ENCODE measurements around the gene MLST8. TPM values are rescaled to one million over a fixed set of nuclear protein-coding genes. Genes with fewer than 3 reads are reported as not detected.

Gene MLST8
- total RNA-seq, 4 donors from 2014 or later: 9.3 to 32.8 (median 21.5) TPM

- no peak for DNase-seq
- TF ChIP-seq POLR2A (IDR thresholded peaks at IDR 0.05) (no peak), CTCF (IDR thresholded peaks at IDR 0.05) (no peak)
- no peak overlapping the region for H3K4me3 ChIP-seq
- H3K27ac ChIP-seq: no peak overlapping the region
- H3K36me3 ChIP-seq: no peaks in the 10 kb centered on the region
- peaks cover 5 to 7% of the 10 kb centered on the region in 2 donors for H3K27me3 ChIP-seq
- intact Hi-C loops (cut with DNase I; ENCODE audit: low total_unique reads): no loop called here
- H3K4me1 ChIP-seq: peaks cover 0 to 12% of the 10 kb centered on the region in 2 donors
- H3K9me3 ChIP-seq: no peaks in the 10 kb centered on the region
Measured at GRCh38 chr16:2234813-2235170, 29.5 kb downstream of the MLST8 start.

- no peaks in the 10 kb centered on the region for H3K36me3 ChIP-seq
- H3K27me3 ChIP-seq: peaks cover 5 to 7% of the 10 kb centered on the region in 2 donors
- H3K9me3 ChIP-seq: no peaks in the 10 kb centered on the region
- H3K4me1 ChIP-seq: peaks cover 0 to 12% of the 10 kb centered on the region in 2 donors
- intact Hi-C loops (cut with DNase I; ENCODE audit: low total_unique reads): no loop called here
- DNase-seq: no peak
- H3K4me3 ChIP-seq: no peak overlapping the region
- no peak for TF ChIP-seq CTCF (IDR thresholded peaks at IDR 0.05)
- H3K27ac ChIP-seq: no peak overlapping the region
Measured at GRCh38 chr16:2235234-2235651, 30.0 kb downstream of the MLST8 start.

GRCh38 chr16:2235695-2236336 lies 30.6 kb downstream of the MLST8 start:
- H3K9me3 ChIP-seq: no peaks in the 10 kb centered on the region
- H3K4me3 ChIP-seq: no peak overlapping the region
- intact Hi-C loops (cut with DNase I; ENCODE audit: low total_unique reads): no loop called here

GRCh38 chr16:2236337-2237101 lies 31.3 kb downstream of the MLST8 start, which contains the start of gene DNASE1L2:
Gene DNASE1L2 (plus strand): TSS chr16:2236444. CDS start chr16:2236817, 373 bp downstream.
- Histone ChIP-seq H3K36me3 (no peaks in the 10 kb centered on the region), H3K27ac (no peak within 1 kb of the TSS), H3K27me3 (peaks cover 5 to 7% of the 10 kb centered on the region in 2 donors), H3K4me1 (peaks cover 0 to 12% of the 10 kb centered on the region in 2 donors), H3K9me3 (no peaks in the 10 kb centered on the region), H3K4me3 (no peak within 1 kb of the TSS)
- TF ChIP-seq POLR2A (IDR thresholded peaks at IDR 0.05): no peak
- no peak for TF ChIP-seq CTCF (IDR thresholded peaks at IDR 0.05)
- DNase-seq: no peak
- intact Hi-C loops (cut with DNase I; ENCODE audit: low total_unique reads): no loop called here

More at GRCh38 chr16:2235695-2236336, 30.6 kb downstream of the MLST8 start:
- Histone ChIP-seq H3K27ac (no peak overlapping the region), H3K4me1 (peaks cover 0 to 12% of the 10 kb centered on the region in 2 donors), H3K36me3 (no peaks in the 10 kb centered on the region), H3K27me3 (peaks cover 5 to 7% of the 10 kb centered on the region in 2 donors)
- TF ChIP-seq CTCF (IDR thresholded peaks at IDR 0.05) (no peak), POLR2A (IDR thresholded peaks at IDR 0.05) (no peak)
- no peak for DNase-seq

GRCh38 chr16:2237102-2237482 lies 31.8 kb downstream of the MLST8 start:
- H3K9me3 ChIP-seq: no peaks in the 10 kb centered on the region
- H3K4me3 ChIP-seq: no peak overlapping the region
- peaks cover 0 to 12% of the 10 kb centered on the region in 2 donors for H3K4me1 ChIP-seq
- H3K27me3 ChIP-seq: peaks cover 5 to 7% of the 10 kb centered on the region in 2 donors
- DNase-seq: no peak
- intact Hi-C loops (cut with DNase I; ENCODE audit: low total_unique reads): no loop called here
- no peak overlapping the region for H3K27ac ChIP-seq
- H3K36me3 ChIP-seq: no peaks in the 10 kb centered on the region
- no peak for TF ChIP-seq POLR2A (IDR thresholded peaks at IDR 0.05)
- no peak for TF ChIP-seq CTCF (IDR thresholded peaks at IDR 0.05)

Data from uterus (tissue), 4 donors.